Loucy (cell line): ENCODE results near the gene VPS18.

ENCODE experiments used
- EZH2phosphoT487 ChIP-seq: fragments of 200-600 bp; IDR thresholded peaks from 2 replicates; pipeline ENCODE4 v1.6.1; 2018; ENCODE audit warnings: antibody characterized with exemption, mild to moderate bottlenecking, moderate library complexity, borderline replicate concordance
- TF ChIP-seq, protein P1 (sequence below): fragments of 200-600 bp; sonication (generic); conservative IDR thresholded peaks from 2 replicates; pipeline ENCODE4 v1.5.1; 2014; ENCODE audit warnings: mild to moderate bottlenecking, antibody characterized with exemption, low read length

DNA sequence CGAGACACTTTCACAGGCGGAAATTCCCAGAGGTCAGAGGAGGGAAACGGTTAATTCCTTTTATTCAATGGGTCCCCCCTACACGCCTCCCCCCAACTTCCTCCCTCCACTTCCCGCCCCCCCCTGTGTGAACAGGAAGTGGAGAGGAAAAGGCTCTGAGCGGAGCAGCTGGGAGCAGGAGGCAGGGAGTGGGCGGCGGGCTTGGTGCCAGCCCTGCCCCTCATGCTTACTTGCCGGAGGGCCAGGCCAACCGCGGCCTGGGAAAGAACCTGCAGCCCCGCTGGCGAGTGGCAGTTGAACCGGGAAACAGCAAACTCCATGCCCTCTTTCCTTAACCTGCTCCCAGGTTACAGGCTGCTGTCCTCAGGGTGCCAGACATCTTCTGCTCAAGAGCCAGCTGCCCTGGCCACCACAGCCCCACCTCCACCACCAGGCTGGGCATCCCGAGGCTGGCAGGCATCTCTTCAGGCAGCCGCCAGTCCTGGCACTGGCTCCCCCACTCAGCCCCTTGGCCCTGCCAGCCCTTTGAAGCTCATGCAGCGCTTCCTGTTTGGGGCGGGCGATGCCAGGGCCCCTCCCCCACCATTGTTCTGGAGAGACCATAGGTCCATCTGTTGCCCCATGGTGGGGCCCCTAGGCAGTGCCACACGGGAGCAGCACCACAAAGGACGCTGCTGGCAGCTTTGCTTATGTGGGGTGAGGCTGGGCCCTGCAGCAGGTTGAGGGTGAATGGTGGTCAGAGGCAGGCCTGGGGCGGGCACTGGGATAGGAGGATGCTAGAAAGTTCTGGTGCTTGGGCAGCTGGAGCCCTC, 12.9 kb downstream of the VPS18 start:
- TF ChIP-seq, protein P1, sequence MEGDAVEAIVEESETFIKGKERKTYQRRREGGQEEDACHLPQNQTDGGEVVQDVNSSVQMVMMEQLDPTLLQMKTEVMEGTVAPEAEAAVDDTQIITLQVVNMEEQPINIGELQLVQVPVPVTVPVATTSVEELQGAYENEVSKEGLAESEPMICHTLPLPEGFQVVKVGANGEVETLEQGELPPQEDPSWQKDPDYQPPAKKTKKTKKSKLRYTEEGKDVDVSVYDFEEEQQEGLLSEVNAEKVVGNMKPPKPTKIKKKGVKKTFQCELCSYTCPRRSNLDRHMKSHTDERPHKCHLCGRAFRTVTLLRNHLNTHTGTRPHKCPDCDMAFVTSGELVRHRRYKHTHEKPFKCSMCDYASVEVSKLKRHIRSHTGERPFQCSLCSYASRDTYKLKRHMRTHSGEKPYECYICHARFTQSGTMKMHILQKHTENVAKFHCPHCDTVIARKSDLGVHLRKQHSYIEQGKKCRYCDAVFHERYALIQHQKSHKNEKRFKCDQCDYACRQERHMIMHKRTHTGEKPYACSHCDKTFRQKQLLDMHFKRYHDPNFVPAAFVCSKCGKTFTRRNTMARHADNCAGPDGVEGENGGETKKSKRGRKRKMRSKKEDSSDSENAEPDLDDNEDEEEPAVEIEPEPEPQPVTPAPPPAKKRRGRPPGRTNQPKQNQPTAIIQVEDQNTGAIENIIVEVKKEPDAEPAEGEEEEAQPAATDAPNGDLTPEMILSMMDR, result 0 out of 2 replicates have a peak, but pooled peaks have one; percentile 11
- TF ChIP-seq EZH2phosphoT487, result no peak
